Measurements from ENCODE around the gene SLC22A31.

The SLC22A31 gene

DNA sequence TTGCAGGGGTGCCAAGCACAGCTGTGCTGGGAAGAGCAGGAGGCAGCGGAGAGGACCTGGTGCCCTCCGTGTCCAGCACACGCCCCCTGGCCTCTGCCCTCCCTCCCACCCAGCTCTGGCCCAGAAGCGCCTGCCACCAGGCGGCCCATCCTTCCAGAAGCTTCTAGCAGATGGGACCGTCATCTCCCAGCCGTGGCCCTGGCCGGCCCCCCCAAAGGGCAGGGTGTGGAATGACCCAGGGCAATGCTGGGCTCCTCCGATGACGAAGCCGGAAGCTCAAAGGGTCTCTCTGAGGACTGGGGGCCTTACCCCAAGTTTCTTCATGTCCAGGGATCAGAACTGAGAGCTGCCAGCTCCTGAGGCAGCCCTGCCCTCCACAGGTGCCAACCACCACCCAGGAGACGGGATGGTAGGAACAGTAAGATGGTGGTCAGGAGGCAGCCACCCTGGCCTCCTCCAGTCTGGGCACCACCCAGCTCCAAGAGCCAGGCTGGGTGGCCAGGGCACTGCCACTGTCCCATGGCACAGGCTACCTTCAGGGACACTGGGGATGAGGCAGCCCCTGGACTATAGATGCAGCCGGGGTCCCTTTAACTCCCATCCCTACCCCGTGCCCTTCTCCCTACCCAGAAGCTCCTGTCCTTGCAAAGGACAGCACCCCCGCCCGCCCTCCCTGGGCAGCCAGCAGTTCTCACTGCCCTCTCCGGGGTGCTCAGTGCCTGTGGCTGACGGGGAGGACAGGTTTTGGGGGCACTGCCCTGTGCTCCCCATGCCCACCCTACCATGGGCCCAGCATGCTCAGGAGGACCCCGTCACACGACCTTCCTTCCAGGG is 35.3 kb downstream of the SLC22A31 start:
- no peak for DNase-seq

GRCh38 chr16:89164436-89164835 is 35.9 kb downstream of the SLC22A31 start:
- DNase-seq, result no peak

- DNase-seq, result no peak
These were observed 37.0 kb downstream of the SLC22A31 start for GRCh38 chr16:89163297-89163696.

GRCh38 chr16:89161763-89162713 is 38.3 kb downstream of the SLC22A31 start:
- no peak for DNase-seq

- DNase-seq, result no peak
These were observed 39.2 kb downstream of the SLC22A31 start for GRCh38 chr16:89160977-89161701.

DNA sequence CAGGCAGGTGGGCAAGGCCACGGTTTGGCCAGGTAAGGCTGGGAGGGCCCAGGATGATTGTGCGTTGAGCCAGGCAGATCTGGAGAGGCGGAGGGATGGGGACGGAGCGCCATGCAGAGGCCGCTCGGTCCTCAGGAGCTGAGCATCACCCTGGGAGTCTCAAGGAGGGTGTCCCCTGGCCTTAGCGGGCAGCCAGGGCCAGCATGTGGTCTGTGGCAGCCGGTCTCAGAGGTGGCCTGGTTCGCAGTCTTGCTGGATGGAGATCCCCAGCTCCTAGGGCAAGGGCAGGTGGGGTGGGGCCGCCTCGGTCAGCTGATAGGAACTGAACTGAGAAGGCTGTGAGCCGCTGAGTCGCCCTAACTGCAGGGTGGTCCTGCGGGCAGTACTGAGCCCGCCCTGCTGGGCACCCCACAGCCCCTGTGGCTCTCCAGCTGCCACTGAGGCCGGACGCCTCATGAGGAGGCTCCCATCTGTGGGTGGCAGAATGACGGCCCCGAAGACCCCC is 40.4 kb downstream of the SLC22A31 start:
- no peak for DNase-seq

- no peak for DNase-seq
These were observed 41.1 kb downstream of the SLC22A31 start for GRCh38 chr16:89159066-89159849.

DNA sequence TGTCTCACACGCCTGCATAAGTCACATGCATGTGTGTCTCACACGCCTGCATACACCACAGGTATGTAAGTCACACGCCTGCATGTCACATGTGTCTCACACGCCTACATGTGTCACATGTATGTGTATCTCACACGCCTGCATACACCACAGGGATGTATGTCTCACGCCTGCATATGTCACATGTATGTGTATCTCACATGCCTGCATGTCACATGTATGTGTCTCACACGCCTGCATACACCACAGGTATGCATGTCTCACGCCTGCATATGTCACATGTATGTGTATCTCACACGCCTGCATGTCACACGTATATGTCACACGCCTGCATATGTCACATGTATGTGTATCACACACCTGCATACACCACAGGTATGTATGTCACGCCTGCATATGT is 42.6 kb downstream of the SLC22A31 start:
- DNase-seq, result no peak

- no peak for DNase-seq
These were observed 43.3 kb downstream of the SLC22A31 start for GRCh38 chr16:89156740-89157645.

DNA sequence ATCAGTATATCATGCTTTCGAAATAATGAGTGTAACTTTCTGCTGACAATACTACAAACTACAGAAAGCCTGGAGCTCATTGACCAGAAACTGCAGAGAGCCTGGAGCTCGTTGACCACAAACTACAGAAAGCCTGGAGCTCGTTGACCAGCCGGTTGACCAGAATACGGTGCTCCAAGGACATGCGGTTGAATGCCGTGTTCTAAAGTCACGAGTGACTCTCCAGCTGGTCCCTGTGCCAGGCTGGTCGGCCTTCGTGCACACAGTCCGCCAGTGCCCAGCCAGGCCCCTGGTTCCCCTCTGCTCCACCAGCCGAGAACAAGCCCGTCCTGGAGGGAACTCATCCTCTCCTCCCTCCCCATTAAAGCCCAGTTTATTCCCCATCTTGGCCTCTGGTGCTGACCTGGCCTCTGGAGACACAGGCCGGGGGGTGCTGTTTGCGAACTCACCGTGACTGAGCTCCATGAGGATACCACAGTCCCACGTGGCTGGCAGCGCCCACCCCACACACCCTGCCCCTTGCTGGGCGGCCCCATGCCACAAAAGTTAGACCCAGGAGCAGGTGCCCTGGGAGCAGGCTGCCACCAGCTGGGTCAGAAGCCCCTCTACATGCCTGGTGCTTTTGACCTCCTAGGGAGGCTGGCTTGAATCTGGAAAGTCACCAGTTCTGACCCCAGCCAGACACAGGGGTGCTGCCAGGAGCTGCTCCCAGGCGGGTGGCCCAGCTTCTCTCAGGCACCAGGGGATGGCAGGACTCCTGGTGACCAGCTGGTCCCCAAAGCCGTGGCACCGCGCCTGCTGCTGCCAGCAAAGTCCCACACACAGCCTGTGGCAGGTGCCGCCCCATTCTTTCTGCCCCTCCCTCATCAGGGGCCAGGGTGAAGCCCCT is 44.2 kb downstream of the SLC22A31 start:
- DNase-seq, result no peak

DNA sequence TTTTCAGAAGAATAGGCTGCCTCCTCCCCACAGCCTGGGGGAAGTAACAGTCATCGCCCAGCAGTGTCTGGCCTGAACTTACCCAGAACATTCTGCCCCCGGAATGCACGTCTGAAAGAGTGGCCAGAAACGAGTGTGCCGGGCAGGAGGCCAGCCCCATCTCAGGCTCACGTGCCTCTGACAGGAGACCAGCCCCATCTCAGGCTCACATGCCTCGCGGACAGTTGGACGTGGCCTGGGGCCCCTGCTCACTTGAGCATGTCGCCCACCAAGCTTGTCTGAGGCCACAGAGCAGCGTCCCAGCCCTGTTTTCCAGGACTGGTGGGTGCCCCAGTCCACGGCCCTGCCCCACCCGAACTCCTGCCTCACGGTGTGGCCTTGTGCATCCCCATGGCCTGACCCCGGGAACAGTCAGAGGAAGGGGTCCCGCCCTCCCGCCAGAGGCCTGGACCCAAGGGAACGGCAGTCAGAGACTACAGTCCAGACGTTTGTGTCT is 45.1 kb downstream of the SLC22A31 start:
- DNase-seq, result no peak

- no peak for DNase-seq
These were observed 45.8 kb downstream of the SLC22A31 start for GRCh38 chr16:89154390-89155183.

GRCh38 chr16:89153848-89154271 is 46.5 kb downstream of the SLC22A31 start:
- no peak for DNase-seq

DNA sequence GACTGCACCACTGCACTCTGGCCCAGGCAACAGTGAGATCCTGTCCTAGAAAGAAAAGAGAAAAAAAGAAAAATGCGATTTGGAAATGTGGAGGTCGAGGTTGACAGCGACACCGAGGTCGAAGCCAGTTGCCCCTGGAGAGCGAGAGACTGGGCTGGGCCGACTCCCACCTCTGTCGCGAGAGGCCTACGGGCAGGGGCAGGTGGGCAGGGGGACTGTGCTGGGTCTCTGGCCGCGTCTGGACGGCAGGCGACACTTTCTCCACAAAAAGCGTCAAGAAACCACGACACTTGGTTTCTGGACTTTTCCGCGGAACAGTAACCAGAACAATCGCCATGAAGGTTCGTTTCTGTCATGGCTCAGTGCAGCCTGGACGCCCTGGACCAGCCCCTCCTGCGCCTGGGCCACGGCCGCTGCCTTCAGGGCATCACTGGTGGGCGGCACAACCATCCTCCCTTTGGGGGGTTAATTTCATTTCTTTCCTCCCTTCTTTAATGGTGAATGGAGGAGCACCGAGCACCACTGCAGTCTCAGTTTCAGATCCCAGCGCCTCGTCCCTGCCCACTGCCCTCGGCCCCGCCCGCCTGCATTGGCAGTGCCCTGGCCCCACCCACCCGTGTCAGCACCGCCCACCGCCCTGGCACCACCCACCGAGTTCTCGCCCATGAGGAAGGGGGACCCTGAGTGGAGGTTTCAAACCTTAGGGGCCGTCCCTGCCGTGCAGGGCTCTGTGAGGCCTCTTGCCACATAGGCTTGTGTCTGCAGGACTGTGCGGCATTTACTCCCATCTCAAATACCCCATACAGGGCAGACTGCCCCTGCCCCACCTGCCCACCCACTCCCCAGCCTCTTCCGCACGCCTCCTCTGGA is 47.3 kb downstream of the SLC22A31 start:
- DNase-seq, result no peak

- DNase-seq, result no peak
These were observed 49.4 kb downstream of the SLC22A31 start for GRCh38 chr16:89150981-89151380.

DNA sequence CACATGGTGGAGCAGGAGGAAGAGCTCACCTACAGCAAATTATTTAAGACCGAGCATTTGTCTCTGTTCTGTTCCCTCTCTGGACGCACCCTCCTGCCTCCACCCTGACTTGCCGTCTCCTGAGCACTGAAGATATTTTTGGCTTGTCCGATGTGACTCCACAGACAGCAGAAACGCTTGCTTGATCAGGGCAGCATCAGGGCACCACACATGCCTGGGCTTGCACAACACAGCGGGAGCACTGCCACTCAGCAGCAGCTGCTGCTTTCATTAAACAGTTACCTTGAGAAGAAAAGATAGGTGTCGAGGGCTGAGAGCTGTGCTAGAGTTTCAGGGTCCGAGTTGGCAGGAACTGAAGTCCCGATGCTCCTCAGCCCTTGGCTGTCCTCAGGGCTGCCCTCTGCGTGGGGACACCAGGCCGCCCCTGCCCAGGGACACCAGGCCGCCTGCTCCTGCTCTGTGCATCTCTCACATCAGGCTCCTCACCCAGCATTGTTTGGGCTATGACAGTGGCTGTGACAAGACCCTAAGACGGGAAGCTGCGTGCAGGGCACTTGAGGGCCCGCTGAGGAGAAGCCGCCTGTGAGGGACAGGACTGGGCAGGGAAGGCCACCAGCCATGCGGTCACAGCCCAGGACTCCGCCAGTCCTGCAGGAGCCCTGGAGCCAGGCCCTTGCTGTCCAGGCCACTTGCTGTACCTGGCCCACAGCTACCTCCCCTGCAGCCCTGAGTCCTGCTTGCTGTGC is 50.1 kb downstream of the SLC22A31 start:
- DNase-seq, result no peak

- no peak for DNase-seq
These were observed 51.0 kb downstream of the SLC22A31 start for GRCh38 chr16:89149386-89149785.
